Measurements from ENCODE around the gene CCDC142. TPM values are rescaled to one million over a fixed set of nuclear protein-coding genes. Genes with fewer than 3 reads are reported as not detected.
A peak's percentile ranks its signal among the peaks of the same experiment; 100 is the strongest.

The CCDC142 gene
- total and polyA plus RNA-seq, 3 donors from 2014 or later: 15.5 to 30.2 (median 29.4) TPM

- no peaks in the 10 kb centered on the region for H3K27me3 ChIP-seq
- H3K36me3 ChIP-seq (ENCODE audit: low read depth, missing control alignments): no peaks in the 10 kb centered on the region
- DNase-seq: no peak
- no peak overlapping the region for H3K27ac ChIP-seq
- TF ChIP-seq POLR2A (IDR thresholded peaks at IDR 0.05) (no peak), CTCF (IDR thresholded peaks at IDR 0.05) (no peak)
- no peak overlapping the region for H3K4me3 ChIP-seq
- no peaks in the 10 kb centered on the region for H3K9me3 ChIP-seq
- 59 to 67% methylated on average over 6 of the region's 6 CpGs for WGBS, 2 donors
- H3K4me1 ChIP-seq: peaks cover 28% of the 10 kb centered on the region
- intact Hi-C loops (cut with DNase I; ENCODE audit: low total_unique reads): no loop called here
Observed at GRCh38 chr2:74436848-74437695, 45.7 kb downstream of the CCDC142 start.

DNA sequence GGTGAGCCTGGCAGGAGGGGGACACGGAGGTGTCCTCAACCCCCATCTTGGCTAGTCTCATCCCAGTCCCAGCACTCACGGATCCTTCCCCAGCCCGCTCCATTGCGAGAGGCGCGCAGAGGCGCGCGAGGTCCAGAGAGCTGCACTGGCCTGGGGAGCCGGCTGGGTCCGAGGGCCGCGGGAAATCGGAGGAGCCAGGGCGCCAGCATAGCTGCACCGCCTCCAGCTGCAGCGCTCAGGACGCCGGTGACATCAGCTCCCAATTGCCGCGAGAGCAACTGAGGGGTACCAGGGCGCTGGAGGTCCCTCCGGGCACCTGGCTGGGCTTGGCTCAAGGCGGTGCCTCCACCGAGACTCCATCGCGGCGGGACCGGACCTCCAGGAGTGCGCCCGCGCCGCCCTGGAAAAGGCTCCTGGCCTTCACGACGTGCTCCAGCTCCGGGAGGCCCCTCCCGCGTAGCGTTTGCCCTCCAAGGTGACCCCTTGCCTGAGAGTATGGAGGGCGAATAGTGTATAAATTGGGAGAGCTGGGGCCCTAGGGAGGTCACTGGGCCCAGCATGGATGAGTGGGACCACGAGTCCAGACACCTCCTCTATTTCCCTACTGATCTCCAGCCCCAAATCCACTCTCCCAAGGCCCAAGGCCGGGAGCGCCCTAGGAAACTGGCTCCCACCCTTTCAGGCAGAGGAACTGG is 46.5 kb downstream of the CCDC142 start:
- H3K9me3 ChIP-seq: no peaks in the 10 kb centered on the region
- no peak for DNase-seq
- H3K27ac ChIP-seq: no peak overlapping the region
- peak overlapping the region in 1 of 2 donors; percentile 33 for H3K4me3 ChIP-seq
- H3K27me3 ChIP-seq: no peaks in the 10 kb centered on the region
- no peaks in the 10 kb centered on the region for H3K36me3 ChIP-seq (ENCODE audit: low read depth, missing control alignments)
- no peak for TF ChIP-seq CTCF (IDR thresholded peaks at IDR 0.05)
- TF ChIP-seq POLR2A (IDR thresholded peaks at IDR 0.05): no peak
- peaks cover 19% of the 10 kb centered on the region for H3K4me1 ChIP-seq
- WGBS, 2 donors: 47 to 51% methylated on average over 32 to 41 of the region's 43 CpGs
- intact Hi-C loops (cut with DNase I; ENCODE audit: low total_unique reads): no loop called here

DNA sequence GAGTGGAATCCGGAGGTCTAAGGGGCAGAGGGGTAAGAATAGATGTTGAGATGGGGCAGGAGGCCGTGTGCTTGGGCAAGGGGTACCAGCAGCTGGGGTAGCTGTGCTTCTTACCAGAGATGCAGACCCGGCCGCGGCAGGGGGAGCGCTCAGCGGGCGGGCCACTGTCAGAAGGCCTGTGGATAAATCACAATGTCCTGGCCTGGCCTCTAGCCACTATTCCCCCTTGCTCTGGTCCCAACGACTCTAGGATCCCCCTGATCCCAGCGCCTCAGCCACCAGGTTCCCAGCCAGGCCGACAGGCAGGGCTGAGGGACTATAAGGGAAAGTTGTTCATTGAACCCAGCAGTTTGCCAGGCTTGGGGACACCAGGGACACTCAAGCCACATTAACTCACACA is 52.3 kb downstream of the CCDC142 start:
- Histone ChIP-seq H3K36me3 (ENCODE audit: low read depth, missing control alignments) (no peaks in the 10 kb centered on the region), H3K4me1 (no peaks in the 10 kb centered on the region), H3K27me3 (no peaks in the 10 kb centered on the region), H3K4me3 (no peak overlapping the region), H3K27ac (no peak overlapping the region), H3K9me3 (no peaks in the 10 kb centered on the region)
- intact Hi-C loops (cut with DNase I; ENCODE audit: low total_unique reads): no loop called here
- DNase-seq: no peak
- no peak for TF ChIP-seq CTCF (IDR thresholded peaks at IDR 0.05)
- no peak for TF ChIP-seq POLR2A (IDR thresholded peaks at IDR 0.05)
- WGBS, 2 donors: 89 to 91% methylated on average over 11 of the region's 11 CpGs

DNA sequence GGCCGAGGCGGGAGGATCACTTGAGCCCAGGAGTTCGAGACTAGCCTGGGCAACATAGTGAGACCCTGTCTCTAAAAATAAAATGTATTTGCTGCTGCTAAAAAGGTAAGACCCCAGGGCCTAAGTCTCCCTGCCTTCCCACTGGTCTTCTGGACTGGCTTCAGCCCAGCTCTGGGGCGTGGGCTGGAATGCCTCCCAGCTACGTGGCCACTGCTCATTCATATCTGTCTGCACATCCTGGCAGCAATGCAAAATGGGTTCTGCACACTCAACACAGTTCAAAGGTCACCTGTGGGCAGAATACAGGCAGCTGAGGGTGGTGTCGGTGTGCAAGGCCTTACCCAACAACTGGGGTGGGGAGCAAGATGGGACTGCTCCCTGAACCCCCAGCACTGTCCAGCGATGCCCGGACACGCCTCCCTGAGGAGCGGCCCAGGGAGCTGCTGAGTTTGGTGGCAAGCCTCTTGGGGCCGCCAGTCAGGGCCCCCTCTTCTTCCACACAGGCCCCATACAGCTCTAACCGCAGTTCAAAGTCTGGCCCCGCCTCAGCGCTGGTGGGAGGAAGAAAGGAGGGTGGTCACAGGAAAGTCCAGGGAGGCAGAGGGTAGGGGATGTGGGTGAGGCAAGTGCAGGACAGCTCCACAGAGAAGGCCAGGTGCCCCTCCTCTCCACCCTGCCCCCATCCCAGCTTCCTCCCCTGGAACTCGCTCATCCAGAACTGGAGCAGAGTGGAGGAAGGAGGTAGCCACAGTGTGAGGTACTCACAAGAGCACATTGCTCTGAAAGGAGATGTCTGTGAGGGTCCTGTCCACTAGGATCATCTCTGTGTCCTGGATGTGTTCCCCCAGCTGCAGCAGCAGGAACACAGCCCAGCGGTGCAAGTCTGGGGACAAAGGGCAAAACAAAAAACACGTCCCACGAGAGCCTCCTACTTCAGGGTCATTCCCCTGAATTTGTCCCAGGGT is 53.0 kb downstream of the CCDC142 start:
- no peak overlapping the region for H3K27ac ChIP-seq
- no peaks in the 10 kb centered on the region for H3K27me3 ChIP-seq
- no peak for DNase-seq
- H3K4me1 ChIP-seq: no peaks in the 10 kb centered on the region
- H3K36me3 ChIP-seq (ENCODE audit: low read depth, missing control alignments): no peaks in the 10 kb centered on the region
- intact Hi-C loops (cut with DNase I; ENCODE audit: low total_unique reads): no loop called here
- 89 to 94% methylated on average over 9 to 18 of the region's 18 CpGs for WGBS, 2 donors
- H3K9me3 ChIP-seq: no peaks in the 10 kb centered on the region
- no peak overlapping the region for H3K4me3 ChIP-seq
- TF ChIP-seq CTCF (IDR thresholded peaks at IDR 0.05) (no peak), POLR2A (IDR thresholded peaks at IDR 0.05) (no peak)

Data from testis (tissue), 3 donors.